HepG2 (cell line): ENCODE results near the gene SLC23A2. TPM values are rescaled to one million over a fixed set of nuclear protein-coding genes. Genes with fewer than 3 reads are reported as not detected.

Experiments
- CEBPZ ChIP-seq: IDR thresholded peaks from 2 replicates; pipeline ENCODE4 v1.6.1; 2012; ENCODE audit warnings: low read length, improper control_type of control experiment
- DMTF1 ChIP-seq: sonication (generic); formaldehyde crosslinking; IDR thresholded peaks from 2 replicates; pipeline ENCODE4 v1.4.0; 2020; ENCODE audit warnings: mild to moderate bottlenecking, missing genetic modification reagents
- ELF1 ChIP-seq: sonication (generic); formaldehyde crosslinking; IDR thresholded peaks from 2 replicates; pipeline ENCODE4 v1.4.0; 2020; ENCODE audit warnings: missing genetic modification reagents
- GATAD2A ChIP-seq: IDR thresholded peaks from 2 replicates; pipeline ENCODE4 v1.6.1; 2016
- GTF3A ChIP-seq: sonication (generic); formaldehyde crosslinking; conservative IDR thresholded peaks from 2 replicates; pipeline ENCODE4 v1.4.0; 2020; ENCODE audit warnings: mild to moderate bottlenecking, missing genetic modification reagents
- HES4 ChIP-seq: sonication (generic); formaldehyde crosslinking; IDR thresholded peaks from 2 replicates; pipeline ENCODE4 v1.9.0; 2021; ENCODE audit warnings: mild to moderate bottlenecking, missing genetic modification reagents, borderline replicate concordance
- HNRNPK ChIP-seq: fragments of 200-400 bp; formaldehyde crosslinking; IDR thresholded peaks from 2 replicates; pipeline ENCODE4 v1.6.1; 2018; ENCODE audit warnings: low read length, low read depth, moderate library complexity, mild to moderate bottlenecking; ENCODE audit not compliant: poor library complexity, severe bottlenecking
- MAFG ChIP-seq: sonication (generic); formaldehyde crosslinking; IDR thresholded peaks from 2 replicates; pipeline ENCODE4 v1.5.1; 2020; ENCODE audit warnings: mild to moderate bottlenecking, missing genetic modification reagents
- MTF1 ChIP-seq: sonication (generic); formaldehyde crosslinking; IDR thresholded peaks from 2 replicates; pipeline ENCODE4 v1.5.0; 2020; ENCODE audit warnings: missing genetic modification reagents
- MYNN ChIP-seq: sonication (generic); formaldehyde crosslinking; IDR thresholded peaks from 2 replicates; pipeline ENCODE4 v1.4.0; 2020; ENCODE audit warnings: mild to moderate bottlenecking, low read depth, missing genetic modification reagents
- NCOA2 ChIP-seq: sonication (generic); formaldehyde crosslinking; IDR thresholded peaks from 2 replicates; pipeline ENCODE4 v1.8.0; 2022; ENCODE audit warnings: inconsistent platforms
- POGZ ChIP-seq: sonication (generic); formaldehyde crosslinking; IDR thresholded peaks from 2 replicates; pipeline ENCODE4 v1.4.0; 2020; ENCODE audit warnings: mild to moderate bottlenecking, missing genetic modification reagents
- RBM22 ChIP-seq: fragments of 200-400 bp; formaldehyde crosslinking; optimal IDR thresholded peaks from 2 replicates; pipeline ENCODE3; 2017; ENCODE audit warnings: mild to moderate bottlenecking, low read length, moderate library complexity
- SNAI1 ChIP-seq: sonication (generic); formaldehyde crosslinking; IDR thresholded peaks from 2 replicates; pipeline ENCODE4 v1.5.0; 2020; ENCODE audit warnings: mild to moderate bottlenecking, missing genetic modification reagents, borderline replicate concordance
- SOX5 ChIP-seq: IDR thresholded peaks from 2 replicates; pipeline ENCODE4 v1.6.1; 2016; ENCODE audit warnings: borderline replicate concordance
- TCF12 ChIP-seq, 2 experiments: fragments of 450-650 bp in 1 of 2; sonication (generic) in 1 of 2; formaldehyde crosslinking in 1 of 2; IDR thresholded peaks; 2 replicates each; pipeline versions ENCODE4 v1.6.1 to v1.8.0; 2017 to 2022; ENCODE audit warnings: antibody characterized with exemption in 1 of 2, mild to moderate bottlenecking in 1 of 2, missing genetic modification reagents in 1 of 2, moderate library complexity in 1 of 2
- TRIM22 ChIP-seq: fragments of 450-650 bp; IDR thresholded peaks from 2 replicates; pipeline ENCODE4 v1.6.1; 2017
- ZC3H13 ChIP-seq: sonication (generic); formaldehyde crosslinking; IDR thresholded peaks from 2 replicates; pipeline ENCODE4 v1.8.1; 2023; ENCODE audit warnings: mild to moderate bottlenecking, missing genetic modification reagents, moderate library complexity
- ZIK1 ChIP-seq: sonication (generic); formaldehyde crosslinking; IDR thresholded peaks from 2 replicates; pipeline ENCODE4 v1.5.0; 2020; ENCODE audit warnings: mild to moderate bottlenecking, low read depth, missing genetic modification reagents, borderline replicate concordance
- ZNF225 ChIP-seq: sonication (generic); formaldehyde crosslinking; IDR thresholded peaks from 2 replicates; pipeline ENCODE4 v1.4.0; 2020; ENCODE audit warnings: mild to moderate bottlenecking, missing genetic modification reagents
- ZNF292 ChIP-seq: sonication (generic); formaldehyde crosslinking; IDR thresholded peaks from 2 replicates; pipeline ENCODE4 v1.8.1; 2022; ENCODE audit warnings: mild to moderate bottlenecking, low read depth, missing genetic modification reagents, borderline replicate concordance
- ZNF510 ChIP-seq: sonication (generic); formaldehyde crosslinking; IDR thresholded peaks from 2 replicates; pipeline ENCODE4 v1.4.0; 2020; ENCODE audit warnings: low read depth, mild to moderate bottlenecking, missing genetic modification reagents
- ZNF572 ChIP-seq: sonication (generic); formaldehyde crosslinking; IDR thresholded peaks from 2 replicates; pipeline ENCODE4 v1.5.1; 2020; ENCODE audit warnings: mild to moderate bottlenecking, missing genetic modification reagents
- ZNF576 ChIP-seq: sonication (generic); formaldehyde crosslinking; IDR thresholded peaks from 2 replicates; pipeline ENCODE4 v1.4.0; 2020; ENCODE audit warnings: mild to moderate bottlenecking, missing genetic modification reagents
- ZNF878 ChIP-seq: sonication (generic); formaldehyde crosslinking; IDR thresholded peaks from 2 replicates; pipeline ENCODE4 v1.8.1; 2023; ENCODE audit warnings: mild to moderate bottlenecking, missing genetic modification reagents, moderate library complexity
- polyA plus RNA-seq, 8 experiments: library from polyadenylated mRNA; depleted of rRNA in 3 of 8; stranded (reverse) in 7 of 8; unstranded in 1 of 8; fragments of >200 nt; fragmentation: Illumina TruSeq in 4 of 8; extraction: Trizol in 4 of 8; gene quantifications; 2 replicates each; pipeline versions ENCODE4 v1.2.1 to v1.2.3, GENCODE V29; 2011 to 2016; ENCODE audit warnings: low read depth in 4 of 8, missing spikeins in 1 of 8, mixed read lengths in 1 of 8; ENCODE audit not compliant: insufficient read depth in 1 of 8
- total RNA-seq, 5 experiments: library from RNA; depleted of rRNA; stranded (reverse); fragments of >200 nt; fragmentation: Illumina TruSeq; extraction: Trizol; gene quantifications; 2 replicates each; pipeline ENCODE4 v1.2.3, GENCODE V29; 2016; ENCODE audit warnings: low read depth in 1 of 5

Gene SLC23A2
- total and polyA plus RNA-seq, 2 of the 13 experiments (the other 11 are each of a cell fraction or from before 2014, with no cell fraction given) = 42.2 to 51.2 TPM

GRCh38 chr20:4961746-4962145 lies 39.6 kb downstream of the SLC23A2 start (continued):
- TF ChIP-seq ZNF510 (no peak), RBM22 (peak; percentile 69), HES4 (CRISPR knock-in tag) (no peak), MTF1 (no peak), GTF3A (CRISPR knock-in tag) (no peak), ZIK1 (CRISPR knock-in tag) (no peak), ZNF878 (CRISPR knock-in tag) (peak; percentile 65; the same call in 1 of the 2 replicates), ELF1 (CRISPR knock-in tag) (peak; percentile 74), POGZ (CRISPR knock-in tag) (peak; percentile 96), ZNF576 (CRISPR knock-in tag) (no peak), DMTF1 (CRISPR knock-in tag) (no peak), SNAI1 (CRISPR knock-in tag) (no peak), ZNF292 (peak; percentile 96; the same call in 1 of the 2 replicates), TCF12 (IDR thresholded peaks at IDR 0.05) (no peak), TCF12 (CRISPR knock-in tag; IDR thresholded peaks at IDR 0.05) (0 out of 2 replicates have a peak, but pooled peaks have one; percentile 85), SOX5 (peak; percentile 97), ZNF225 (CRISPR knock-in tag) (no peak), CEBPZ (no peak), MAFG (CRISPR knock-in tag) (no peak), NCOA2 (CRISPR knock-in tag) (peak; percentile 98), ZC3H13 (CRISPR knock-in tag) (peak; percentile 84), MYNN (CRISPR knock-in tag) (no peak), GATAD2A (CRISPR knock-in tag) (peak; percentile 100), ZNF572 (CRISPR knock-in tag) (no peak), HNRNPK (no peak), TRIM22 (no peak)
